Vagina (tissue), 2 donors: ENCODE measurements around the gene KIF5A.

ENCODE experiments used
- CTCF ChIP-seq, 3 experiments: fragments of 450-650 bp in 2 of 3; fragments of 200-600 bp in 1 of 3; sonication (generic) in 1 of 3; IDR thresholded peaks; one replicate each; pipeline ENCODE4 v1.5.1; 2017 to 2019; ENCODE audit warnings: antibody characterized with exemption in 3 of 3, mild to moderate bottlenecking in 2 of 3, moderate library complexity in 2 of 3
- POLR2A ChIP-seq, 2 donors: fragments of 450-650 bp; IDR thresholded peaks; one replicate each; pipeline ENCODE4 v1.6.1; 2017; ENCODE audit warnings: antibody characterized with exemption in 2 of 2, mild to moderate bottlenecking in 2 of 2, moderate library complexity in 2 of 2
- POLR2AphosphoS5 ChIP-seq, 2 donors: sonication (generic); formaldehyde crosslinking; IDR thresholded peaks; one replicate each; pipeline ENCODE4 v1.9.0; 2017; ENCODE audit warnings: antibody characterized with exemption in 2 of 2, mild to moderate bottlenecking in 2 of 2, low read depth in 1 of 2; ENCODE audit not compliant: insufficient read depth in 1 of 2

GRCh38 chr12:57574795-57575194 is 25.0 kb downstream of the KIF5A start:
- no peak for TF ChIP-seq POLR2AphosphoS5 (IDR thresholded peaks at IDR 0.05; ENCODE audit: insufficient read depth in 1 of 2, low read depth in 1 of 2)
- no peak for TF ChIP-seq CTCF (IDR thresholded peaks at IDR 0.05)
- TF ChIP-seq POLR2A (IDR thresholded peaks at IDR 0.05) = no peak
